ENCODE measurements around the gene EPB41L4A. TPM values are rescaled to one million over a fixed set of nuclear protein-coding genes. Genes with fewer than 3 reads are reported as not detected.
"Not testable (repeated sequence)": the region's sequence is repeated elsewhere in the genome, so short reads cannot be mapped to it uniquely, and the experiment has no call there.

EPB41L4A gene
- total RNA-seq, 1 donor: 0.72 TPM

GRCh38 chr5:112208699-112209615 is 210.1 kb downstream of the EPB41L4A start:
- H3K9me3 ChIP-seq (ENCODE audit: low read depth, low read length): no peaks in the 10 kb centered on the region
- H3K4me3 ChIP-seq (ENCODE audit: insufficient read depth, low read length): no peak overlapping the region
- H3K4me2 ChIP-seq (ENCODE audit: insufficient read depth, low read length): no peak overlapping the region
- H3K27me3 ChIP-seq (ENCODE audit: insufficient read depth, low read length): no peaks in the 10 kb centered on the region
- H3K27ac ChIP-seq (ENCODE audit: low read depth, low read length): no peak overlapping the region
- no peak for TF ChIP-seq CTCF (IDR thresholded peaks at IDR 0.05; ENCODE audit: extremely low read depth, low read depth, low read length)
- no peaks in the 10 kb centered on the region for H3K79me2 ChIP-seq (ENCODE audit: insufficient read depth, low read length)
- no peak for DNase-seq (ENCODE audit: insufficient read length, low spot score, missing footprints)
- H2AFZ ChIP-seq (ENCODE audit: low read length): no peak overlapping the region
- H3K36me3 ChIP-seq (ENCODE audit: insufficient read depth, low read length): no peaks in the 10 kb centered on the region
- no peaks in the 10 kb centered on the region for H4K20me1 ChIP-seq (ENCODE audit: insufficient read depth, low read length)
- H3K4me1 ChIP-seq (ENCODE audit: insufficient read depth, low read length): no peaks in the 10 kb centered on the region

GRCh38 chr5:112208195-112208594 is 210.9 kb downstream of the EPB41L4A start:
- H3K27ac ChIP-seq (ENCODE audit: low read depth, low read length); H3K36me3 ChIP-seq (ENCODE audit: insufficient read depth, low read length); H3K27me3 ChIP-seq (ENCODE audit: insufficient read depth, low read length); H3K79me2 ChIP-seq (ENCODE audit: insufficient read depth, low read length); H3K9me3 ChIP-seq (ENCODE audit: low read depth, low read length); H2AFZ ChIP-seq (ENCODE audit: low read length); H3K4me3 ChIP-seq (ENCODE audit: insufficient read depth, low read length); DNase-seq (ENCODE audit: insufficient read length, low spot score, missing footprints); H3K4me2 ChIP-seq (ENCODE audit: insufficient read depth, low read length); H4K20me1 ChIP-seq (ENCODE audit: insufficient read depth, low read length); H3K4me1 ChIP-seq (ENCODE audit: insufficient read depth, low read length): not testable (repeated sequence)

- no peak for TF ChIP-seq CTCF (IDR thresholded peaks at IDR 0.05; ENCODE audit: extremely low read depth, low read depth, low read length)
- Histone ChIP-seq H3K4me3 (ENCODE audit: insufficient read depth, low read length) (no peak overlapping the region), H4K20me1 (ENCODE audit: insufficient read depth, low read length) (no peaks in the 10 kb centered on the region)
These were observed 213.2 kb downstream of the EPB41L4A start for GRCh38 chr5:112205846-112206245.

GRCh38 chr5:112203229-112203628 is 215.8 kb downstream of the EPB41L4A start:
- H3K4me1 ChIP-seq (ENCODE audit: insufficient read depth, low read length): no peaks in the 10 kb centered on the region
- H3K79me2 ChIP-seq (ENCODE audit: insufficient read depth, low read length): no peaks in the 10 kb centered on the region
- no peak overlapping the region for H3K4me3 ChIP-seq (ENCODE audit: insufficient read depth, low read length)
- no peaks in the 10 kb centered on the region for H3K36me3 ChIP-seq (ENCODE audit: insufficient read depth, low read length)
- no peak overlapping the region for H2AFZ ChIP-seq (ENCODE audit: low read length)
- H3K27me3 ChIP-seq (ENCODE audit: insufficient read depth, low read length): no peaks in the 10 kb centered on the region
- DNase-seq (ENCODE audit: insufficient read length, low spot score, missing footprints): no peak
- H4K20me1 ChIP-seq (ENCODE audit: insufficient read depth, low read length): no peaks in the 10 kb centered on the region
- no peak for TF ChIP-seq CTCF (IDR thresholded peaks at IDR 0.05; ENCODE audit: extremely low read depth, low read depth, low read length)
- H3K27ac ChIP-seq (ENCODE audit: low read depth, low read length): no peak overlapping the region
- no peaks in the 10 kb centered on the region for H3K9me3 ChIP-seq (ENCODE audit: low read depth, low read length)
- H3K4me2 ChIP-seq (ENCODE audit: insufficient read depth, low read length): no peak overlapping the region

More at GRCh38 chr5:112205846-112206245, 213.2 kb downstream of the EPB41L4A start:
- H3K79me2 ChIP-seq (ENCODE audit: insufficient read depth, low read length): no peaks in the 10 kb centered on the region
- H3K9me3 ChIP-seq (ENCODE audit: low read depth, low read length): no peaks in the 10 kb centered on the region
- H3K4me2 ChIP-seq (ENCODE audit: insufficient read depth, low read length): no peak overlapping the region
- no peak overlapping the region for H3K27ac ChIP-seq (ENCODE audit: low read depth, low read length)
- H3K36me3 ChIP-seq (ENCODE audit: insufficient read depth, low read length): no peaks in the 10 kb centered on the region
- no peaks in the 10 kb centered on the region for H3K4me1 ChIP-seq (ENCODE audit: insufficient read depth, low read length)
- DNase-seq (ENCODE audit: insufficient read length, low spot score, missing footprints): no peak
- no peaks in the 10 kb centered on the region for H3K27me3 ChIP-seq (ENCODE audit: insufficient read depth, low read length)
- no peak overlapping the region for H2AFZ ChIP-seq (ENCODE audit: low read length)
